Stimulated activated naive B cell treated with anti-CD40 and anti-IgM and Interleukin-4, amounts not matched to agents 10 μg/mL and 1 μg/mL and 100 μg/mL, for 72 hours (primary cell): ENCODE data around the gene WDR70.
"Not testable (repeated sequence)": the region's sequence is repeated elsewhere in the genome, so short reads cannot be mapped to it uniquely, and the experiment has no call there.

Source experiments
- ATAC-seq, 2 donors: fragments of 150-1000 bp; cut with Tn5 transposase; replicated peaks; 2 replicates each; pipeline ENCODE4 v1.10.0; 2021; ENCODE audit warnings: moderate library complexity in 1 of 2
- DNase-seq: peaks from one replicate; pipeline ENCODE4 v3.0.0; 2021
- H3K27ac Mint-ChIP-seq: one replicate; pipeline ENCODE4 v1.8.0; 2022; ENCODE audit warnings: mild to moderate bottlenecking, mixed read lengths
- H3K27me3 Mint-ChIP-seq, 2 donors: one replicate each; pipeline ENCODE4 v1.8.0; 2022; ENCODE audit warnings: mixed read lengths in 2 of 2
- H3K36me3 Mint-ChIP-seq, 2 donors: one replicate each; pipeline ENCODE4 v1.8.0; 2022; ENCODE audit warnings: mixed read lengths in 2 of 2, mild to moderate bottlenecking in 1 of 2
- H3K4me1 Mint-ChIP-seq, 2 donors: one replicate each; pipeline ENCODE4 v1.8.0; 2022; ENCODE audit warnings: mixed read lengths in 2 of 2, mild to moderate bottlenecking in 1 of 2
- H3K4me3 Mint-ChIP-seq, 2 donors: one replicate each; pipeline ENCODE4 v1.8.0; 2022; ENCODE audit warnings: mild to moderate bottlenecking in 2 of 2, mixed read lengths in 2 of 2, moderate library complexity in 1 of 2
- H3K9me3 Mint-ChIP-seq, 2 donors: one replicate each; pipeline ENCODE4 v1.8.0; 2022; ENCODE audit warnings: mixed read lengths in 2 of 2, mild to moderate bottlenecking in 1 of 2

WDR70 gene

DNA sequence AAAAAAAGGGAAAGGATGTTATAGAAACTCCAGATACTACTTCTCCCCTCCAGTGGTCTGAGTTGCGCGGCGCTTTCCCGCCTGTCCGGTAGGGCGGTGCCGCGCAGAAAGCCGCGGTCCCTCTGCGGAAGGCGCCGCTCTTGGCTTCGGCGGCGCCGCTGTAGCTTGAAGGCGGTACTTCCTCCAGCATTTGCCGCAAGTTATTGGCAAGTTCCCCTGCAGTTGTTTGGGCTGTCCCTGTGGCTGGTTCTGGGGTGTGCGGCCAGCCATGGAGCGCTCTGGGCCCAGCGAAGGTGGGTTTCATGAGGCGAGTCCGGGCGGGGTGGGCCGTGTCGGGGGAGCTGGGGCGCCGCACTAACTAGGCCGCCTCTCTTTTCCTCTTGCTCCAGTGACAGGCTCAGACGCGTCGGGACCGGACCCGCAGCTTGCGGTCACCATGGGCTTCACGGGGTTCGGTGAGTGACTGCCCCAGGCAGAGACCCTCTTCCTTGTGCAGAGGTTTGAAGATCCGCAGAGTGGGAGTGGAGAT is at the start of gene WDR70:
Gene WDR70, plus strand, starts transcription at position 219 of the 529 bp plus-strand sequence. Its CDS starts 50 bp downstream, at position 269.
- Mint-ChIP-seq H3K27ac (peak within 1 kb of the TSS; percentile 92), H3K4me1 (peaks cover 4 to 11% of the 10 kb centered on the region in 2 donors), H3K36me3 (peaks cover 10 to 16% of the 10 kb centered on the region in 2 donors), H3K4me3 (peak within 1 kb of the TSS; percentile 96 to 97)
- H3K27me3 Mint-ChIP-seq, H3K9me3 Mint-ChIP-seq: not testable (repeated sequence)
- ATAC-seq (peak; percentile 99), DNase-seq (peak; percentile 84)

GRCh38 chr5:37334754-37335153 is 44.4 kb upstream of the WDR70 start:
- H3K9me3 Mint-ChIP-seq, H3K4me3 Mint-ChIP-seq, H3K4me1 Mint-ChIP-seq, DNase-seq, ATAC-seq, H3K27me3 Mint-ChIP-seq, H3K27ac Mint-ChIP-seq: not testable (repeated sequence)
- peaks cover 30% of the 10 kb centered on the region in 2 donors for H3K36me3 Mint-ChIP-seq

DNA sequence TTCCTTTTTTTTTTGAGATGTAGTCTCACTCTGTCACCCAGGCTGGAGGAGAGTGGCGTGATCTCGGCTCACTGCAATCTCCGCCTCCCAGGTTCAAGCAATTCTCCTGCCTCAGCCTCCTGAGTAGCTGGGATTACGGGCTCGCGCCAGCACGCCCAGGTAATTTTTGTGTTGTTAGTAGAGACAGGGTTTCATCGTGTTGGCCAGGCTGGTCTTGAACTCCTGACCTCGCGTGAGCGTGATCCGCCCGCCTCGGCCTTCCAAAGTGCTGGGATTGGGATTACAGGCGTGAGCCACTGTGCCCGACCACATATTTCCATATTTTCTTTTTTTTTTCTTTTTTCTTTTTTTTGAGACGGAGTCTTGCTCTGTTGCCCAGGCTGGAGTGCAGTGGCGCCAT is 36.4 kb upstream of the WDR70 start:
- not testable (repeated sequence) for H3K27me3 Mint-ChIP-seq, DNase-seq, H3K27ac Mint-ChIP-seq, ATAC-seq, H3K4me1 Mint-ChIP-seq, H3K9me3 Mint-ChIP-seq, H3K4me3 Mint-ChIP-seq
- peaks cover 38 to 49% of the 10 kb centered on the region in 2 donors for H3K36me3 Mint-ChIP-seq

GRCh38 chr5:37355161-37355560 is 24.0 kb upstream of the WDR70 start:
- peaks cover 11 to 19% of the 10 kb centered on the region in 2 donors for H3K36me3 Mint-ChIP-seq
- H3K27ac Mint-ChIP-seq: no peak overlapping the region
- ATAC-seq: no peak
- H3K27me3 Mint-ChIP-seq: no peaks in the 10 kb centered on the region
- no peak overlapping the region for H3K4me3 Mint-ChIP-seq
- no peaks in the 10 kb centered on the region for H3K9me3 Mint-ChIP-seq
- H3K4me1 Mint-ChIP-seq: no peaks in the 10 kb centered on the region
- DNase-seq: no peak

GRCh38 chr5:37370550-37370863 is 8.6 kb upstream of the WDR70 start:
- no peak for DNase-seq
- Mint-ChIP-seq H3K4me1 (peaks cover 14 to 52% of the 10 kb centered on the region in 2 donors), H3K36me3 (peaks cover 16 to 17% of the 10 kb centered on the region in 2 donors), H3K9me3 (no peaks in the 10 kb centered on the region), H3K27me3 (no peaks in the 10 kb centered on the region), H3K4me3 (peak overlapping the region; percentile 94 to 95), H3K27ac (peak overlapping the region; percentile 97)
- ATAC-seq: peak; percentile 61 to 64

GRCh38 chr5:37370864-37371726 is 8.0 kb upstream of the WDR70 start, which contains the start of gene NUP155:
TSS of gene NUP155 (minus strand) at chr5:37371106. CDS start at chr5:37370977, 129 bp downstream.
- Mint-ChIP-seq H3K4me3 (peak within 1 kb of the TSS; percentile 94 to 95), H3K9me3 (no peaks in the 10 kb centered on the region), H3K27ac (peak within 1 kb of the TSS; percentile 97), H3K27me3 (no peaks in the 10 kb centered on the region), H3K4me1 (peaks cover 11 to 49% of the 10 kb centered on the region in 2 donors), H3K36me3 (peaks cover 14 to 16% of the 10 kb centered on the region in 2 donors)
- peak; percentile 94 to 97 for ATAC-seq
- peak; percentile 87 for DNase-seq

- DNase-seq (no peak), ATAC-seq (no peak)
- Mint-ChIP-seq H3K9me3 (no peaks in the 10 kb centered on the region), H3K4me1 (peaks cover 4 to 29% of the 10 kb centered on the region in 2 donors), H3K27ac (no peak overlapping the region), H3K4me3 (no peak overlapping the region), H3K36me3 (peaks cover 0 to 3% of the 10 kb centered on the region in 2 donors), H3K27me3 (no peaks in the 10 kb centered on the region)
Measured at GRCh38 chr5:37375091-37375490, 4.0 kb upstream of the WDR70 start.

DNA sequence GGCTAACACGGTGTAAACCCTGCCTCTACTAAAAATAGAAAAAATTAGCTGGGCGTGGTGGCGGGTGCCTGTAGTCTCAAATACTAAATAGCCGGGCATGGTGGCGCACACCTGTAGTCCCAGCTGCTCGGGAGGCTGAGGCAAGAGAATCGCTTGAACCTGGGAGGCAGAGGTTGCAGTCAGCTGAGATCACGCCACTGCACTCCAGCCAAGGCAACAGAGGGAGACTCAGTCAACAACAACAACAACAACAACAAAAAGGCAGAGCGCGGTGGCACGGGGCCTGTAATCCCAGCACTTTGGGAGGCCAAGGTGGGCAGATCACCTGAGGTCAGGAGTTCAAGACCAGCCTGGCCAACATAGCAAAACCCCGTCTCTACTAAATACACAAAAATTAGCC is 1.1 kb upstream of the WDR70 start:
- peaks cover 4 to 11% of the 10 kb centered on the region in 2 donors for H3K4me1 Mint-ChIP-seq
- not testable (repeated sequence) for DNase-seq, ATAC-seq, H3K27me3 Mint-ChIP-seq, H3K27ac Mint-ChIP-seq, H3K9me3 Mint-ChIP-seq
- H3K4me3 Mint-ChIP-seq: peak overlapping the region; percentile 65 to 97
- H3K36me3 Mint-ChIP-seq: peaks cover 4 to 12% of the 10 kb centered on the region in 2 donors

- Mint-ChIP-seq H3K4me3 (no peak overlapping the region), H3K27me3 (no peaks in the 10 kb centered on the region), H3K9me3 (no peaks in the 10 kb centered on the region), H3K36me3 (peaks cover 25 to 52% of the 10 kb centered on the region in 2 donors), H3K27ac (no peak overlapping the region), H3K4me1 (peaks cover 11 to 19% of the 10 kb centered on the region in 2 donors)
- DNase-seq (no peak), ATAC-seq (no peak)
Measured at GRCh38 chr5:37391591-37391990, 12.5 kb downstream of the WDR70 start.

DNA sequence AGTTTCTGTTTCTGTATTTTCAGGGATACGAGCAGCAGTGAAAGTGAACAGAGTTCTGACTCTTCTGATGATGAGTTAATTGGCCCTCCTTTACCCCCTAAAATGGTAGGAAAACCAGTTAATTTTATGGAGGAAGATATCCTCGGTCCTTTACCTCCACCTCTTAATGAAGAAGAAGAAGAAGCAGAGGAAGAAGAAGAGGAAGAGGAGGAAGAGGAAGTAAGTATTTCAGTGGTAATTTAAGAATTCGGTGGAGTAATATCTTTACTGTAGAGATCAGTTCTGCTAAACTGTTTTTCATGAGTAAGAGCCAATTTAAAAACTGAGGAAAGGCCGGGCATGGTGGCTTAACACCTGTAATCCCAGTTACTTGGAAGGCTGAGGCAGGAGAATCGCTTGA is 17.2 kb downstream of the WDR70 start:
- Mint-ChIP-seq H3K27me3 (no peaks in the 10 kb centered on the region), H3K27ac (peak overlapping the region; percentile 52), H3K9me3 (no peaks in the 10 kb centered on the region), H3K36me3 (peaks cover 30 to 56% of the 10 kb centered on the region in 2 donors), H3K4me3 (no peak overlapping the region), H3K4me1 (peaks cover 6 to 13% of the 10 kb centered on the region in 2 donors)
- no peak for DNase-seq
- no peak for ATAC-seq

- no peak for DNase-seq
- peaks cover 28 to 49% of the 10 kb centered on the region in 2 donors for H3K36me3 Mint-ChIP-seq
- no peaks in the 10 kb centered on the region for H3K9me3 Mint-ChIP-seq
- ATAC-seq: no peak
- no peaks in the 10 kb centered on the region for H3K27me3 Mint-ChIP-seq
- H3K4me3 Mint-ChIP-seq: no peak overlapping the region
- H3K4me1 Mint-ChIP-seq: peaks cover 3 to 9% of the 10 kb centered on the region in 2 donors
- peak overlapping the region; percentile 73 for H3K27ac Mint-ChIP-seq
Measured at GRCh38 chr5:37400501-37400900, 21.4 kb downstream of the WDR70 start.

GRCh38 chr5:37412515-37412914 is 33.4 kb downstream of the WDR70 start:
- H3K4me1 Mint-ChIP-seq: no peaks in the 10 kb centered on the region
- no peak for ATAC-seq
- H3K27ac Mint-ChIP-seq: no peak overlapping the region
- no peaks in the 10 kb centered on the region for H3K9me3 Mint-ChIP-seq
- H3K27me3 Mint-ChIP-seq: no peaks in the 10 kb centered on the region
- H3K4me3 Mint-ChIP-seq: no peak overlapping the region
- H3K36me3 Mint-ChIP-seq: peaks cover 30 to 36% of the 10 kb centered on the region in 2 donors
- DNase-seq: no peak

- DNase-seq, H3K27me3 Mint-ChIP-seq, ATAC-seq, H3K4me3 Mint-ChIP-seq, H3K27ac Mint-ChIP-seq, H3K9me3 Mint-ChIP-seq: not testable (repeated sequence)
- H3K36me3 Mint-ChIP-seq: peaks cover 30 to 37% of the 10 kb centered on the region in 2 donors
- H3K4me1 Mint-ChIP-seq: peaks cover 0 to 12% of the 10 kb centered on the region in 2 donors
Measured at GRCh38 chr5:37415456-37415855, 36.3 kb downstream of the WDR70 start.

DNA sequence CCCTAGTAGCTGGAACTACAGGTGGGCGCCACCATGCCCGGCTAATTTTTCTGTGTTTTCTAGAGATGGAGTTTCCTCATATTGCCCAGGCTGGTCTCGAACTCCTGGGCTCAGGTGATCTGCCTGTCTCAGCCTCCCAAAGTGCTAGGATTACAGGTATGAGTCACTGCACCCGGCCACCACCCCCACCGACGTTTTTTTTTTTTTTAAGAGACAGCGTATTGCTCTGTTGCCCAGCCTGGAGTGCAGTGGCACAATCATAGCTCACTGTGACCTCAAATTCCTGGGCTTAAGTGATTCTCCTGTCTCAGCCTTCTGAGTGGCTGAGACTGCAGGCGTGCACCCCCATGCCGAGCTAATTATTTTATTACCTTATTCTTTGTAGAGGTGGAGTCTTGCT is 38.2 kb downstream of the WDR70 start:
- H3K4me3 Mint-ChIP-seq: no peak overlapping the region
- H3K36me3 Mint-ChIP-seq: peaks cover 30 to 44% of the 10 kb centered on the region in 2 donors
- H3K9me3 Mint-ChIP-seq: peaks cover 0 to 2% of the 10 kb centered on the region in 2 donors
- H3K27me3 Mint-ChIP-seq: no peaks in the 10 kb centered on the region
- no peak for ATAC-seq
- no peak overlapping the region for H3K27ac Mint-ChIP-seq
- peaks cover 0 to 12% of the 10 kb centered on the region in 2 donors for H3K4me1 Mint-ChIP-seq
- no peak for DNase-seq

GRCh38 chr5:37424441-37424840 is 45.3 kb downstream of the WDR70 start:
- no peak for ATAC-seq
- H3K27ac Mint-ChIP-seq: no peak overlapping the region
- no peaks in the 10 kb centered on the region for H3K4me1 Mint-ChIP-seq
- H3K4me3 Mint-ChIP-seq: no peak overlapping the region
- no peak for DNase-seq
- no peaks in the 10 kb centered on the region for H3K27me3 Mint-ChIP-seq
- peaks cover 11 to 31% of the 10 kb centered on the region in 2 donors for H3K36me3 Mint-ChIP-seq
- H3K9me3 Mint-ChIP-seq: no peaks in the 10 kb centered on the region
